A549 (cell line): ENCODE measurements around the gene ICA1L. TPM values are rescaled to one million over a fixed set of nuclear protein-coding genes. Genes with fewer than 3 reads are reported as not detected.

Experiments
- ATAC-seq, 2 experiments: fragments of 200-7000 bp in 1 of 2; fragments of >200 bp in 1 of 2; cut with Nextera tagmentation in 1 of 2; cut with Tn5 transposase in 1 of 2; 3 replicates each; pipeline versions ENCODE4 v1.8.0 to v1.9.1; 2018 to 2020; ENCODE audit warnings: mild to moderate bottlenecking in 1 of 2, moderate library complexity in 1 of 2
- CTCF ChIA-PET: fragments of 300-600 bp; sonication (Branson Sonifier 250); formaldehyde crosslinking; extraction: SDS; loops from one replicate; lab custom pipeline; 2021; ENCODE audit warnings: antibody characterized with exemption, inconsistent platforms; lab: Yijun Ruan, JAX
- POLR2A ChIA-PET: fragments of 350-600 bp; formaldehyde crosslinking; extraction: SDS; loops from one replicate; lab custom pipeline; 2021; ENCODE audit warnings: antibody characterized with exemption, inconsistent platforms; lab: Yijun Ruan, JAX
- DNase-seq, 2 experiments: peaks; one replicate each; pipeline versions ENCODE4 v3.0.0 to v3.0.0-alpha.2; 2011 to 2016; ENCODE audit warnings: low read depth in 1 of 2, low spot score in 1 of 2
- FAIRE-seq: peaks from 2 replicates; lab custom pipeline; 2011; peaks lifted over from hg19 to GRCh38; lab: Jason Lieb, UNC
- H3K27ac ChIP-seq, 2 experiments: fragments of >200 bp; sonication (Bioruptor Twin); formaldehyde crosslinking; 3 replicates each; pipeline ENCODE4 v1.5.1; 2016 to 2017
- H3K4me1 ChIP-seq: fragments of >200 bp; sonication (Bioruptor Twin); formaldehyde crosslinking; 3 replicates; pipeline ENCODE4 v1.6.1; 2016
- H3K4me2 ChIP-seq: fragments of >200 bp; sonication (Bioruptor Twin); formaldehyde crosslinking; 3 replicates; pipeline ENCODE4 v1.6.1; 2016
- H3K4me3 ChIP-seq: fragments of >200 bp; sonication (Bioruptor Twin); formaldehyde crosslinking; 3 replicates; pipeline ENCODE4 v1.5.1; 2016
- H3K9me3 ChIP-seq: fragments of >200 bp; sonication (Bioruptor Twin); formaldehyde crosslinking; 3 replicates; pipeline ENCODE4 v1.6.1; 2016
- BHLHE40 ChIP-seq: IDR thresholded peaks from 2 replicates; pipeline ENCODE4 v1.6.1; 2012; ENCODE audit warnings: low read depth, low read length, inconsistent platforms
- CBX8 ChIP-seq: fragments of 200-600 bp; sonication (generic); IDR thresholded peaks from 2 replicates; pipeline ENCODE4 v1.6.1; 2016
- CEBPB ChIP-seq, 2 experiments: fragments of >200 bp in 1 of 2; sonication (Bioruptor Twin) in 1 of 2; formaldehyde crosslinking in 1 of 2; IDR thresholded peaks; 2 replicates each; pipeline ENCODE4 v1.6.1; 2012 to 2016
- CHD2 ChIP-seq: fragments of 150-350 bp; IDR thresholded peaks from 2 replicates; pipeline ENCODE4 v1.6.1; 2014; ENCODE audit warnings: low read length; ENCODE audit not compliant: partially characterized antibody
- EHF ChIP-seq: fragments of 250-450 bp; sonication (Bioruptor Pico); IDR thresholded peaks from 2 replicates; pipeline ENCODE4 v1.5.0; 2020; ENCODE audit warnings: mild to moderate bottlenecking
- ESRRA ChIP-seq: fragments of 150-350 bp; IDR thresholded peaks from 2 replicates; pipeline ENCODE4 v1.6.1; 2014; ENCODE audit warnings: mild to moderate bottlenecking, low read length, borderline replicate concordance
- FOSL2 ChIP-seq, 2 experiments: fragments of 450-650 bp in 1 of 2; fragments of >200 bp in 1 of 2; sonication (Bioruptor Twin) in 1 of 2; formaldehyde crosslinking; IDR thresholded peaks; 2 replicates each; pipeline versions ENCODE4 v1.5.0 to v1.6.1; 2016 to 2020; ENCODE audit warnings: mild to moderate bottlenecking in 1 of 2, moderate library complexity in 1 of 2
- FOXS1 ChIP-seq: fragments of 250-450 bp; sonication (Bioruptor Pico); IDR thresholded peaks from 2 replicates; pipeline ENCODE4 v1.5.0; 2020; ENCODE audit warnings: mild to moderate bottlenecking, moderate library complexity
- HES2 ChIP-seq: fragments of >200 bp; sonication (Bioruptor Twin); formaldehyde crosslinking; IDR thresholded peaks from 2 replicates; pipeline ENCODE4 v1.6.1; 2016
- JUNB ChIP-seq: fragments of >200 bp; sonication (Bioruptor Twin); formaldehyde crosslinking; IDR thresholded peaks from 2 replicates; pipeline ENCODE4 v1.6.1; 2016
- KDM1A ChIP-seq: fragments of 200-600 bp; sonication (generic); IDR thresholded peaks from 2 replicates; pipeline ENCODE4 v1.6.1; 2016; ENCODE audit warnings: low read depth, mild to moderate bottlenecking
- MAFK ChIP-seq: fragments of 450-650 bp; IDR thresholded peaks from 2 replicates; pipeline ENCODE4 v1.6.1; 2014; ENCODE audit not compliant: partially characterized antibody
- MYC ChIP-seq: IDR thresholded peaks from 2 replicates; pipeline ENCODE4 v1.6.1; 2012; ENCODE audit warnings: mild to moderate bottlenecking, inconsistent platforms, low read length, improper control_type of control experiment, borderline replicate concordance
- PHF8 ChIP-seq: fragments of 200-600 bp; sonication (generic); IDR thresholded peaks from 2 replicates; pipeline ENCODE4 v1.6.1; 2016; ENCODE audit warnings: low read depth, mild to moderate bottlenecking, antibody characterized with exemption, moderate library complexity, borderline replicate concordance
- POLR2A ChIP-seq: IDR thresholded peaks from 2 replicates; pipeline ENCODE4 v1.6.1; 2012; ENCODE audit warnings: mild to moderate bottlenecking, low read length
- POLR2AphosphoS2 ChIP-seq: conservative IDR thresholded peaks from 2 replicates; pipeline ENCODE4 v1.6.1; 2012; ENCODE audit warnings: low read length, improper control_type of control experiment, inconsistent platforms
- SMC3 ChIP-seq: fragments of >200 bp; sonication (Bioruptor Twin); formaldehyde crosslinking; IDR thresholded peaks from 3 replicates; pipeline ENCODE4 v1.6.1; 2018; ENCODE audit warnings: inconsistent platforms
- SREBF2 ChIP-seq: fragments of 450-650 bp; IDR thresholded peaks from 2 replicates; pipeline ENCODE4 v1.6.1; 2014; ENCODE audit warnings: mild to moderate bottlenecking, moderate library complexity
- WGBS: methylation state at CpG from one replicate; pipeline ENCODE4 v1.1.6; 2017; ENCODE audit errors: missing lambda C conversion rate; 5-methylcytosine and 5-hydroxymethylcytosine counted together
- polyA plus RNA-seq, 4 experiments: library from polyadenylated mRNA; depleted of rRNA in 3 of 4; stranded (reverse); fragments of >200 nt; fragmentation: RNase III in 1 of 4; extraction: RNeasy Plus Mini Kit Qiagen cat#74134 plus additional on column Dnase treatment in 1 of 4; gene quantifications; 2 replicates in 3 of 4; 3 replicates in 1 of 4; pipeline ENCODE4 v1.2.3, GENCODE V29; 2011 to 2017
- TF ChIP-seq, protein P1 (sequence below): fragments of >200 bp; sonication (Bioruptor Twin); formaldehyde crosslinking; IDR thresholded peaks from 3 replicates; pipeline ENCODE4 v1.5.1; 2016

ICA1L gene
- polyA plus RNA-seq, 2 of the 4 experiments (the other 2 are of a cell fraction) = 2.2 to 6.0 TPM

DNA sequence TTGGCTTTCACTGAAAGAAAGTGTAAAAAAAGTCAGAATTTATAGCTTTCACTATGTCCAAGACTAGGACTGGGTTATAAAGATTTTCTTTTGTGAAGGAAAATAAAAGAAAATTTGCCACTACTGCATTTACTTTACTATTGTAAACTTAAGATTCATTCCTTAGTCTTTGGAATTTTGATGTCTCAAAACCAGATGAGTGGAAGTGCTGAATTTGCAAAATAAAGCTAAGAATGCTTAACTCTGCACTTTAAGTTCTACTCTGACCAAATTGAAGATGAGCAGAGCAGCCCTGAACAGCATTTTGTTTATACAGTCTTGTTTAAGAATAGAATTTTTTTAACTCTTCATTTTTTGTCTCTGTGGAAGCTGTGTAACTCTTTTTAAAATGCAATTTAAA, 102.4 kb downstream of the ICA1L start:
- H3K27ac ChIP-seq = no peak overlapping the region
- POLR2A ChIA-PET = no interaction called here
- H3K4me3 ChIP-seq = no peak overlapping the region
- no peak for FAIRE-seq
- CTCF ChIA-PET = interaction anchor here (0.7 kb wide), 1 partner anchor 9 kb away, joined by 3 read pairs; no protein-coding TSS in a partner anchor
- TF ChIP-seq BHLHE40 (no peak), MAFK (peak; percentile 82), ESRRA (no peak)
- ATAC-seq = no peak
- no peaks in the 10 kb centered on the region for H3K4me1 ChIP-seq
- H3K9me3 ChIP-seq = no peaks in the 10 kb centered on the region
- DNase-seq = no peak
- no peak overlapping the region for H3K4me2 ChIP-seq

GRCh38 chr2:202768273-202768672, 103.3 kb downstream of the ICA1L start:
- ChIA-PET CTCF (no interaction called here), POLR2A (no interaction called here)
- no peak for FAIRE-seq
- Histone ChIP-seq H3K4me3 (no peak overlapping the region), H3K4me1 (no peaks in the 10 kb centered on the region), H3K27ac (no peak overlapping the region), H3K9me3 (no peaks in the 10 kb centered on the region), H3K4me2 (no peak overlapping the region)
- ATAC-seq = no peak
- no peak for DNase-seq
- no peak for TF ChIP-seq EHF (CRISPR knock-in tag)
- TF ChIP-seq SREBF2 = no peak
- TF ChIP-seq CBX8 = no peak
- no peak for TF ChIP-seq SMC3
- TF ChIP-seq FOXS1 = no peak
- TF ChIP-seq POLR2AphosphoS2 = no peak
- TF ChIP-seq, protein P1, sequence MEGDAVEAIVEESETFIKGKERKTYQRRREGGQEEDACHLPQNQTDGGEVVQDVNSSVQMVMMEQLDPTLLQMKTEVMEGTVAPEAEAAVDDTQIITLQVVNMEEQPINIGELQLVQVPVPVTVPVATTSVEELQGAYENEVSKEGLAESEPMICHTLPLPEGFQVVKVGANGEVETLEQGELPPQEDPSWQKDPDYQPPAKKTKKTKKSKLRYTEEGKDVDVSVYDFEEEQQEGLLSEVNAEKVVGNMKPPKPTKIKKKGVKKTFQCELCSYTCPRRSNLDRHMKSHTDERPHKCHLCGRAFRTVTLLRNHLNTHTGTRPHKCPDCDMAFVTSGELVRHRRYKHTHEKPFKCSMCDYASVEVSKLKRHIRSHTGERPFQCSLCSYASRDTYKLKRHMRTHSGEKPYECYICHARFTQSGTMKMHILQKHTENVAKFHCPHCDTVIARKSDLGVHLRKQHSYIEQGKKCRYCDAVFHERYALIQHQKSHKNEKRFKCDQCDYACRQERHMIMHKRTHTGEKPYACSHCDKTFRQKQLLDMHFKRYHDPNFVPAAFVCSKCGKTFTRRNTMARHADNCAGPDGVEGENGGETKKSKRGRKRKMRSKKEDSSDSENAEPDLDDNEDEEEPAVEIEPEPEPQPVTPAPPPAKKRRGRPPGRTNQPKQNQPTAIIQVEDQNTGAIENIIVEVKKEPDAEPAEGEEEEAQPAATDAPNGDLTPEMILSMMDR = no peak
- no peak for TF ChIP-seq CEBPB (IDR thresholded peaks at IDR 0.05)

- Histone ChIP-seq H3K4me3 (no peak overlapping the region), H3K27ac (no peak overlapping the region), H3K4me1 (no peaks in the 10 kb centered on the region), H3K9me3 (no peaks in the 10 kb centered on the region), H3K4me2 (no peak overlapping the region)
- ChIA-PET POLR2A (no interaction called here), CTCF (interaction anchor here (0.8 kb wide), 1 partner anchor 16 kb away, joined by 4 read pairs; no protein-coding TSS in a partner anchor)
- DNase-seq (no peak), FAIRE-seq (no peak), ATAC-seq (no peak)
- TF ChIP-seq FOSL2 (IDR thresholded peaks at IDR 0.05) (no peak), FOSL2 (CRISPR knock-in tag; IDR thresholded peaks at IDR 0.05) (no peak), MYC (no peak), MAFK (peak; percentile 78), BHLHE40 (no peak)
- 72% methylated on average over 5 of the region's 5 CpGs for WGBS
These were observed 106.1 kb downstream of the ICA1L start for GRCh38 chr2:202765436-202765835.

- H3K27ac ChIP-seq = no peak overlapping the region
- ATAC-seq (no peak), DNase-seq (no peak), FAIRE-seq (no peak)
- no peak overlapping the region for H3K4me2 ChIP-seq
- 92% methylated on average over 3 of the region's 3 CpGs for WGBS
- TF ChIP-seq JUNB (no peak), BHLHE40 (no peak), POLR2A (no peak), KDM1A (no peak), PHF8 (no peak), HES2 (no peak), CHD2 (no peak), ESRRA (no peak)
- ChIA-PET CTCF (interaction anchor here (0.8 kb wide), 1 partner anchor 15 kb away, joined by 4 read pairs; no protein-coding TSS in a partner anchor), POLR2A (no interaction called here)
- no peak overlapping the region for H3K4me3 ChIP-seq
- no peaks in the 10 kb centered on the region for H3K4me1 ChIP-seq
- no peaks in the 10 kb centered on the region for H3K9me3 ChIP-seq
These were observed 106.6 kb downstream of the ICA1L start for GRCh38 chr2:202764991-202765390.
